IMR-90 (cell line): ENCODE data around the gene PPFIA2. TPM values are rescaled to one million over a fixed set of nuclear protein-coding genes. Genes with fewer than 3 reads are reported as not detected.

Experiments used
- ATAC-seq: fragments of 200-7000 bp; cut with Tn5 transposase; 2 replicates; pipeline ENCODE4 v1.9.1; 2020; ENCODE audit warnings: low read depth, mild to moderate bottlenecking, moderate library complexity
- BruUV-seq: library from RNA; stranded (reverse); fragments of 400-500 nt; replicated peaks from 2 replicates; lab custom pipeline; 2021; lab: Mats Ljungman, UMichigan
- CTCF ChIA-PET: fragments of 300-600 bp; formaldehyde crosslinking; extraction: SDS; loops from one replicate; lab custom pipeline; 2021; ENCODE audit warnings: antibody characterized with exemption; lab: Yijun Ruan, JAX
- POLR2A ChIA-PET: fragments of 300-600 bp; sonication (Branson Sonifier 250); formaldehyde crosslinking; loops from one replicate; lab custom pipeline; 2022; ENCODE audit warnings: antibody characterized with exemption; ENCODE audit not compliant: unreplicated experiment; lab: Charles Lee
- DNase-seq: peaks from one replicate; pipeline ENCODE4 v3.0.0; 2013
- H2AFZ ChIP-seq: replicated peaks from 2 replicates; pipeline ENCODE3; 2013; ENCODE audit warnings: low read length, mild to moderate bottlenecking; ENCODE audit not compliant: poor library complexity
- H2AK5ac ChIP-seq: 2 replicates; pipeline ENCODE4 v1.6.1; 2013; ENCODE audit warnings: low read depth, low read length, inconsistent platforms
- H2AK9ac ChIP-seq: replicated peaks from 2 replicates; pipeline ENCODE3; 2013; ENCODE audit warnings: mild to moderate bottlenecking, low read depth, low read length, moderate library complexity; ENCODE audit not compliant: poor library complexity
- H2BK120ac ChIP-seq: 2 replicates; pipeline ENCODE4 v1.6.1; 2013; ENCODE audit warnings: low read depth, low read length, inconsistent platforms
- H2BK15ac ChIP-seq: 3 replicates; pipeline ENCODE4 v1.6.1; 2013; ENCODE audit warnings: low read depth, low read length, inconsistent platforms
- H2BK20ac ChIP-seq: 2 replicates; pipeline ENCODE4 v1.6.1; 2013; ENCODE audit warnings: low read depth, mild to moderate bottlenecking, inconsistent platforms, low read length, moderate library complexity
- H2BK5ac ChIP-seq: 2 replicates; pipeline ENCODE4 v1.6.1; 2013; ENCODE audit warnings: mild to moderate bottlenecking, low read depth, low read length, inconsistent platforms; ENCODE audit not compliant: poor library complexity, severe bottlenecking
- H3K14ac ChIP-seq: replicated peaks from 2 replicates; pipeline ENCODE4 v1.6.1; 2013; ENCODE audit warnings: low read depth, low read length, inconsistent platforms
- H3K18ac ChIP-seq: 2 replicates; pipeline ENCODE4 v1.6.1; 2013; ENCODE audit warnings: low read depth, low read length, control low read depth
- H3K23ac ChIP-seq: 2 replicates; pipeline ENCODE4 v1.6.1; 2013; ENCODE audit warnings: low read depth, low read length, inconsistent platforms
- H3K27ac ChIP-seq: 2 replicates; pipeline ENCODE4 v1.5.1; 2013; ENCODE audit warnings: mild to moderate bottlenecking, control low read depth, low read length; ENCODE audit not compliant: insufficient read depth
- H3K27me3 ChIP-seq: 2 replicates; pipeline ENCODE4 v1.6.1; 2013; ENCODE audit warnings: low read length; ENCODE audit not compliant: control insufficient read depth, insufficient read depth
- H3K36me3 ChIP-seq: 2 replicates; pipeline ENCODE4 v1.6.1; 2013; ENCODE audit warnings: low read length, mixed read lengths; ENCODE audit not compliant: control insufficient read depth, insufficient read depth
- H3K4ac ChIP-seq: 2 replicates; pipeline ENCODE4 v1.6.1; 2013; ENCODE audit warnings: low read depth, low read length, inconsistent platforms
- H3K4me1 ChIP-seq: 2 replicates; pipeline ENCODE4 v1.6.1; 2013; ENCODE audit warnings: low read length, mixed read lengths; ENCODE audit not compliant: control insufficient read depth, insufficient read depth
- H3K4me2 ChIP-seq: 2 replicates; pipeline ENCODE4 v1.6.1; 2013; ENCODE audit warnings: low read depth, mild to moderate bottlenecking, control low read depth, low read length, moderate library complexity
- H3K4me3 ChIP-seq: 2 replicates; pipeline ENCODE4 v1.5.1; 2013; ENCODE audit warnings: low read depth, mild to moderate bottlenecking, control low read depth, low read length, moderate library complexity; ENCODE audit not compliant: insufficient read depth
- H3K56ac ChIP-seq: 2 replicates; pipeline ENCODE4 v1.6.1; 2013; ENCODE audit warnings: low read length, inconsistent platforms; ENCODE audit not compliant: insufficient read depth; ENCODE audit errors: extremely low read depth
- H3K79me1 ChIP-seq, 2 experiments: 2 replicates each; pipeline ENCODE4 v1.6.1; 2013; ENCODE audit warnings: low read length in 2 of 2, inconsistent platforms in 1 of 2, low read depth in 1 of 2
- H3K9ac ChIP-seq: 2 replicates; pipeline ENCODE4 v1.6.1; 2013; ENCODE audit warnings: low read depth, low read length, control low read depth
- H3K9me1 ChIP-seq: 2 replicates; pipeline ENCODE4 v1.6.1; 2013; ENCODE audit warnings: low read length, inconsistent platforms; ENCODE audit not compliant: insufficient read depth
- H3K9me3 ChIP-seq: 2 replicates; pipeline ENCODE4 v1.6.1; 2013; ENCODE audit warnings: low read length; ENCODE audit not compliant: control insufficient read depth, insufficient read depth
- H4K20me1 ChIP-seq: 2 replicates; pipeline ENCODE4 v1.6.1; 2013; ENCODE audit warnings: low read length, inconsistent platforms; ENCODE audit not compliant: insufficient read depth
- H4K5ac ChIP-seq: 2 replicates; pipeline ENCODE4 v1.6.1; 2013; ENCODE audit warnings: mild to moderate bottlenecking, low read depth, low read length, control low read depth
- H4K8ac ChIP-seq, 2 experiments: 2 replicates each; pipeline ENCODE4 v1.6.1; 2013; ENCODE audit warnings: low read depth in 2 of 2, low read length in 2 of 2, control low read depth in 1 of 2, inconsistent platforms in 1 of 2
- H4K91ac ChIP-seq: 2 replicates; pipeline ENCODE4 v1.6.1; 2013; ENCODE audit warnings: low read depth, low read length, inconsistent platforms; ENCODE audit not compliant: insufficient read depth
- BHLHE40 ChIP-seq: fragments of 150-350 bp; IDR thresholded peaks from 2 replicates; pipeline ENCODE4 v1.6.1; 2016; ENCODE audit warnings: mild to moderate bottlenecking, low read depth, low read length
- CEBPB ChIP-seq: IDR thresholded peaks from 2 replicates; pipeline ENCODE4 v1.6.1; 2012; ENCODE audit warnings: low read depth, low read length, improper control_type of control experiment
- CHD1 ChIP-seq: IDR thresholded peaks from 2 replicates; pipeline ENCODE4 v1.6.1; 2012; ENCODE audit warnings: low read depth, low read length, improper control_type of control experiment
- ELK1 ChIP-seq: fragments of 150-350 bp; IDR thresholded peaks from 2 replicates; pipeline ENCODE4 v1.6.1; 2016; ENCODE audit warnings: low read depth, mild to moderate bottlenecking, low read length, moderate library complexity, borderline replicate concordance
- FOS ChIP-seq: fragments of 150-350 bp; IDR thresholded peaks from 2 replicates; pipeline ENCODE4 v1.6.1; 2016; ENCODE audit warnings: low read depth, low read length
- MAFK ChIP-seq: IDR thresholded peaks from 2 replicates; pipeline ENCODE4 v1.6.1; 2012; ENCODE audit warnings: low read depth, low read length, improper control_type of control experiment
- MAZ ChIP-seq: IDR thresholded peaks from 2 replicates; pipeline ENCODE4 v1.6.1; 2012; ENCODE audit warnings: low read depth, mild to moderate bottlenecking, low read length, improper control_type of control experiment, moderate library complexity, borderline replicate concordance
- MXI1 ChIP-seq: IDR thresholded peaks from 2 replicates; pipeline ENCODE4 v1.6.1; 2012; ENCODE audit warnings: low read depth, mild to moderate bottlenecking, low read length, moderate library complexity, borderline replicate concordance
- NFE2L2 ChIP-seq: fragments of 150-350 bp; IDR thresholded peaks from 2 replicates; pipeline ENCODE4 v1.6.1; 2016; ENCODE audit warnings: low read depth, mild to moderate bottlenecking, low read length
- POLR2A ChIP-seq: IDR thresholded peaks from 2 replicates; pipeline ENCODE4 v1.6.1; 2012; ENCODE audit warnings: mild to moderate bottlenecking, low read depth, low read length
- RAD21 ChIP-seq: IDR thresholded peaks from 2 replicates; pipeline ENCODE4 v1.6.1; 2012; ENCODE audit warnings: low read length, improper control_type of control experiment
- RCOR1 ChIP-seq: IDR thresholded peaks from 2 replicates; pipeline ENCODE4 v1.6.1; 2012; ENCODE audit warnings: mild to moderate bottlenecking, low read length, improper control_type of control experiment; ENCODE audit not compliant: insufficient replicate concordance
- RFX5 ChIP-seq: IDR thresholded peaks from 2 replicates; pipeline ENCODE4 v1.8.0; 2012; ENCODE audit warnings: low read depth, mild to moderate bottlenecking, low read length, moderate library complexity
- SMC3 ChIP-seq: fragments of 150-350 bp; IDR thresholded peaks from 2 replicates; pipeline ENCODE4 v1.6.1; 2016; ENCODE audit warnings: low read depth, mild to moderate bottlenecking, antibody characterized with exemption, low read length, moderate library complexity
- USF2 ChIP-seq: fragments of 150-350 bp; IDR thresholded peaks from 2 replicates; pipeline ENCODE4 v1.6.1; 2017; ENCODE audit warnings: mild to moderate bottlenecking, antibody characterized with exemption, low read length, low read depth
- WGBS, 2 experiments: methylation state at CpG; one replicate each; pipeline versions ENCODE4 v1.1.5 to v1.1.7; 2013; ENCODE audit warnings: missing lambda C conversion rate in 2 of 2; ENCODE audit not compliant: insufficient read length in 1 of 2; ENCODE audit errors: extremely low coverage in 2 of 2; 5-methylcytosine and 5-hydroxymethylcytosine counted together
- dilution Hi-C: fragments of 300-500 bp; cut with HindIII; formaldehyde crosslinking; loops from one replicate; pipeline ENCODE4 v1.14.3; 2018; ENCODE audit warnings: low sequenced_read_pairs; ENCODE audit not compliant: unreplicated experiment
- in situ Hi-C: fragments of 300-500 bp; cut with MboI; formaldehyde crosslinking; loops from 3 replicates; pipeline ENCODE4 v1.14.3; 2019; ENCODE audit warnings: low sequenced_read_pairs, inconsistent platforms, mixed read lengths
- intact Hi-C: fragments of 100-400 bp; cut with micrococcal nuclease; formaldehyde crosslinking; loops from 2 replicates; pipeline ENCODE4 v1.10.0; 2022
- polyA plus RNA-seq, 3 experiments: library from polyadenylated mRNA; depleted of rRNA; stranded (reverse); fragments of >200 nt; gene quantifications; 2 replicates each; pipeline ENCODE4 v1.2.3, GENCODE V29; 2012; ENCODE audit warnings: low replicate concordance in 1 of 3
- total RNA-seq: library from RNA; depleted of rRNA; stranded (reverse); fragments of >200 nt; gene quantifications from 2 replicates; pipeline ENCODE4 v1.2.3, GENCODE V29; 2012
- TF ChIP-seq, protein P1 (sequence below): conservative IDR thresholded peaks from 2 replicates; pipeline ENCODE4 v1.5.1; 2012; ENCODE audit warnings: mild to moderate bottlenecking, low read depth, low read length, improper control_type of control experiment

Gene PPFIA2
- total and polyA plus RNA-seq, 2 of the 4 experiments (the other 2 are of a cell fraction): 0.29 to 1.3 TPM

DNA sequence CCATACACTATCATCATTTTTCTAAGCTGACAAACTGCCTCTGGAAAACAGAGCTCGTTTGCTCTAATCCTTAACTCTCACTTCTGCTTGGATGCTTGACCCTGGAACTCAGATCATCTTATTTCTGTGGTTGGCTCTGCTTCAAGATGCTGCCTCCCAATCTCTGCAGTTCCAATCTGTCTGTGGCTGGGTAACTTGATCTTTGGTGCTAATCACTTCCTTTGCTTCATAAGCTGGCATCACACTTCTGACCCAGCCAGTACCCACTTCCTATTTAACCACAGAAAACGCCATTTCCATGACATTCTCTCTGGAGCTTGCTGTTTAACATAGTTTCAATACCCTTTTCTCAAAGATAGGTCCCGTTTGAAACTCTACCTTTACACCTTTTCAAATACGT, 427.1 kb downstream of the PPFIA2 start:
- no peak overlapping the region for H3K9ac ChIP-seq
- no peak overlapping the region for H3K4me3 ChIP-seq
- H3K23ac ChIP-seq: no peak overlapping the region
- no peak overlapping the region for H4K8ac ChIP-seq
- H3K9me1 ChIP-seq: no peaks in the 10 kb centered on the region
- no CpG with 5 or more reads among the region's 4 CpGs for WGBS, 2 experiments
- no peak for TF ChIP-seq POLR2A
- no peak for TF ChIP-seq MAFK
- TF ChIP-seq RFX5: no peak
- TF ChIP-seq, protein P1, sequence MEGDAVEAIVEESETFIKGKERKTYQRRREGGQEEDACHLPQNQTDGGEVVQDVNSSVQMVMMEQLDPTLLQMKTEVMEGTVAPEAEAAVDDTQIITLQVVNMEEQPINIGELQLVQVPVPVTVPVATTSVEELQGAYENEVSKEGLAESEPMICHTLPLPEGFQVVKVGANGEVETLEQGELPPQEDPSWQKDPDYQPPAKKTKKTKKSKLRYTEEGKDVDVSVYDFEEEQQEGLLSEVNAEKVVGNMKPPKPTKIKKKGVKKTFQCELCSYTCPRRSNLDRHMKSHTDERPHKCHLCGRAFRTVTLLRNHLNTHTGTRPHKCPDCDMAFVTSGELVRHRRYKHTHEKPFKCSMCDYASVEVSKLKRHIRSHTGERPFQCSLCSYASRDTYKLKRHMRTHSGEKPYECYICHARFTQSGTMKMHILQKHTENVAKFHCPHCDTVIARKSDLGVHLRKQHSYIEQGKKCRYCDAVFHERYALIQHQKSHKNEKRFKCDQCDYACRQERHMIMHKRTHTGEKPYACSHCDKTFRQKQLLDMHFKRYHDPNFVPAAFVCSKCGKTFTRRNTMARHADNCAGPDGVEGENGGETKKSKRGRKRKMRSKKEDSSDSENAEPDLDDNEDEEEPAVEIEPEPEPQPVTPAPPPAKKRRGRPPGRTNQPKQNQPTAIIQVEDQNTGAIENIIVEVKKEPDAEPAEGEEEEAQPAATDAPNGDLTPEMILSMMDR: no peak
- TF ChIP-seq RCOR1: no peak
- TF ChIP-seq RAD21: no peak
- no peak for TF ChIP-seq SMC3
- no peak for TF ChIP-seq BHLHE40
- no peak for TF ChIP-seq MXI1
- TF ChIP-seq CHD1: no peak
- no peak for TF ChIP-seq CEBPB
- no peak for TF ChIP-seq ELK1
- no peak for TF ChIP-seq FOS
- TF ChIP-seq MAZ: no peak
- TF ChIP-seq USF2: no peak
- TF ChIP-seq NFE2L2: no peak
- H3K27me3 ChIP-seq: no peaks in the 10 kb centered on the region
- DNase-seq: no peak
- H4K91ac ChIP-seq: no peak overlapping the region
- no peak overlapping the region for H2BK20ac ChIP-seq
- H3K27ac ChIP-seq: no peak overlapping the region
- H3K18ac ChIP-seq: no peak overlapping the region
- H2BK120ac ChIP-seq: no peak overlapping the region
- H2BK5ac ChIP-seq: no peak overlapping the region
- no peaks in the 10 kb centered on the region for H3K36me3 ChIP-seq
- H3K4ac ChIP-seq: no peak overlapping the region
- ATAC-seq: no peak
- in situ Hi-C loops: no loop called here
- CTCF ChIA-PET: no interaction called here
- no peak overlapping the region for H3K56ac ChIP-seq
- H3K14ac ChIP-seq: no peak overlapping the region
- no peaks in the 10 kb centered on the region for H3K4me1 ChIP-seq
- no peak overlapping the region for H3K4me2 ChIP-seq
- no TSS peak for BruUV-seq
- no peak overlapping the region for H2BK15ac ChIP-seq
- no peak overlapping the region for H2AFZ ChIP-seq
- POLR2A ChIA-PET: no interaction called here
- no peaks in the 10 kb centered on the region for H3K79me1 ChIP-seq
- H3K9me3 ChIP-seq: no peaks in the 10 kb centered on the region
- H2AK9ac ChIP-seq: no peak overlapping the region
- intact Hi-C loops: no loop called here
- dilution Hi-C loops: no loop called here
- H4K20me1 ChIP-seq: no peaks in the 10 kb centered on the region
- H2AK5ac ChIP-seq: no peak overlapping the region
- H4K5ac ChIP-seq: no peak overlapping the region
